Stimulated activated CD4-positive, alpha-beta T cell treated with anti-CD3 and anti-CD28 coated beads, Interleukin-2, amount 100 ng/mL, for 4 hours (primary cell): ENCODE results near the gene PTRH1.

Experiments used
- DNase-seq: peaks from one replicate; pipeline ENCODE4 v3.0.0-alpha.2; 2020; ENCODE audit warnings: low read depth

The PTRH1 gene

DNA sequence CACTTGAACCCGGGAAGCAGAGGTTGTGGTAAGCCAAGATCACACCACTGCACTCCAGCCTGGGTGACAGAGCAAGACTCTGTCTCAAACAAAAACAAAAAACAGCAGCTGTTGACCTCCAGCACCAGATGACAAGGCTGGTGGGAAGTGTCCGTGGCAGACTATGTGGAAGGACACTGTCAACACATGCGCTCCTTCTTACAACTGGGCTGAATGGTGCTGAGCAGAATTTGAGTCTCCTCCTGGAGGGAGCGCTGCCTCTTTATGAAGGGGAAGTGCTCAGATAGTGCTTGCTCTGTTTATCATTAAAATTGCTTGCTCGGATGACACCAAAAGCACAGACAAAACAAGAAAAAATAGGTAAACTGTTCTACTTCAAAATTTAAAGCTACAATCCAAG, 17.9 kb downstream of the PTRH1 start:
- DNase-seq = no peak

DNA sequence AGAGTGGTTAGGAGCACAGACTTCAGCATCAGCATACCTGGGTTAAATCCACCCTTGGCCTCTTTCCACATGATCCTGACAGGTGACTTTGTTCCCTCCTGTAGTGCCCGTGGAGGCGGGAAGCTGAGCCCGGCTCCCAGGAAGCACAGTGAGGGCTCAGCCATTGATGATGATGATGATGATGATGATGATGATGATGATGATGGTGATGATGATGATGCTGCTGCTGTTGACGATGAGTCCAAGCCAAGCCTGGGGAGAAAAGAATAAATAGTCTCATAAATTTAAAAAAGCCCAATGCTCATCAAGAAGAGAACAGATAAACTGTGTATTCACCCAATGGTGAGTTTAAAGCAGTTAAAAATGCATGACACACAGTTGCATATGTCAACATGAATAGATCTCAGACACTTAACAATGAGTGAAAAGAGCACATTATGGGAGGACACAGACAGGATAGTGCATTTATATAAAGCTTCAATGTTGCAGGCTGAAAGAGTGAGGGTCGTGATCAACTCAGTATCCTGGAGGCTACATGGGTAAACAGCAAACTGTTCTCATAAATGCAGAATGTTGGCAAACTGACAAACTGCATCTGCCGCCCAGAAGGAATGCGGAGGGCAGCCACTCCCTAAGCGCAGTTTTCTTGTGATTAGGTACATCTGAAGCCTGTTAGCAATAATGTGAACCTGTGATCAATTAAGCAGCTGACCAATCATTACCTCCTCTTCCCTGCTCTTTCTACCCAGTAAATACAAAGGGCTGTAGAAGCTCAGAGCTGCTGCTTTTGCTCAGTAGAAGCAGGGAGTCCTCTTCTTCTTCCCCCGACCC, 20.4 kb downstream of the PTRH1 start:
- DNase-seq = no peak

DNA sequence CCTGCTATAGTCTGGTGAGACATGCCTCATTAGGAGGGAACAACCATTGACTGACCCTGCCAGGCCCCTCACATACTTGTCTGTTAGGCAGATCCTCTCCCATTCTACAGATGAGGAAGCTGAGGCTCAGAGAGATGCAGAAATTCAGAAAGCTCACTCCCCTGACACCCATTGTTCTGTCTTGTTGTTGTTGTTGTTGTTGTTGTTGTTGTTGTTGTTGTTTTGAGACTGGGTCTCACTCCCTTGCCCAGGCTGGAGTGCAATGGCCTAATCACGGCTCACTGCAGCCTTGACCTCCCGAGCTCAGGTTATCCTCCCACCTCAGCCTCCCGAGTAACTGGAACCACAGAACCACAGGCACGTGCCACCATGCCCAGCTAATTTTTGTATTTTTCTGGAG, 21.8 kb downstream of the PTRH1 start:
- no peak for DNase-seq

DNA sequence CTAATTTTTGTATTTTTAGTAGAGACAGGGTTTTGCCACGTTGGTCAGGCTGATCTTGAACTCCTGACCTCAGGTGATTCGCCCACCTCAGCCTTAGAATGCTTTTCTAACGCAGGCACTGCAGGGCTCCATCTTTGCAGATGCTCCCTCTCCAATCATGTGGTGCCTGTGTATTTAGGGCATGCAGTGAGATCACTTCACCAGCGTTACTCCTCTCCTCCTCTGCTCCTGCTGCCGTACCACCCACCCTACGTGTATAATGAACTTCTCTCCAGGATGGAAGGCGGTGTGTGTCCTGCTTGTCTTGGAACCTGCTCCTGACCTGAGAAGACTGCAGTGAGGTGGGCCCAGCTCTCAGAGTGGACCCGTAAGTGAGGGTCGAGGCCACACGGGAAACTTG, 22.3 kb downstream of the PTRH1 start:
- no peak for DNase-seq

DNA sequence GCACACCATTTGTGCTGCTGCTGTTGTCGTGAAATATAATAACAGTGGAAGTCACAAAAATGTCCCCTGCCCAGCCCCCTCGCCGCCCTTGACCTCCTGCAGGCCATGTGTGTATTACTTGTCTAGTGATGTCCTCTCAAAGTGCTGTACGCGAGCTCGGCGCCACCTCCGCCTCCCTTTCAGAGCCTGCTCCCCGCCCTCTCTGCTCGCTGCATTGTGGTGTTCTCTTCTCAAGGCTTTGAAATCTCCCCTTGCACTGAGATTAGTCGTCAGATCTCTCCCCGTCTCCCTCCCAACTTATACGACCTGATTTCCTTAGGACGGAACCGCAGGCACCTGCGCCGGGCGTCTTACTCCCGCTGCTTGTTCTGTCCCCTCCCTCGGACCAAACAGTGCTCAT, 23.4 kb downstream of the PTRH1 start:
- DNase-seq = no peak

DNA sequence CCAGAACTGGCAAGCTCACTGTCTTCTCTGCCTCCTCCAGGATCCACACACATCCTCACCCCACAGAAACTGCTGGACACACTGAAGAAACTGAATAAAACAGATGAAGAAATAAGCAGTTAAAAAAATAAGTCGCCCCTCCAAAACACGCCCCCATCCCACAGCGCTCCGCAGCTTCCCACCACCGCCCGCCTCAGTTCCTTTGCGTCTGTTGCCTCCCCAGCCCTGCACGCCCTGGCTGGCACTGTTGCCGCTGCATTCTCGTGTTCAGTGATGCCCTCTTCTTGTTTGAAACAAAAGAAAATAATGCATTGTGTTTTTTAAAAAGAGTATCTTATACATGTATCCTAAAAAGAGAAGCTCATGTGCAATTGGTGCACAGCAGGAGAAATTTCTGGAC, 24.7 kb downstream of the PTRH1 start:
- DNase-seq = no peak

DNA sequence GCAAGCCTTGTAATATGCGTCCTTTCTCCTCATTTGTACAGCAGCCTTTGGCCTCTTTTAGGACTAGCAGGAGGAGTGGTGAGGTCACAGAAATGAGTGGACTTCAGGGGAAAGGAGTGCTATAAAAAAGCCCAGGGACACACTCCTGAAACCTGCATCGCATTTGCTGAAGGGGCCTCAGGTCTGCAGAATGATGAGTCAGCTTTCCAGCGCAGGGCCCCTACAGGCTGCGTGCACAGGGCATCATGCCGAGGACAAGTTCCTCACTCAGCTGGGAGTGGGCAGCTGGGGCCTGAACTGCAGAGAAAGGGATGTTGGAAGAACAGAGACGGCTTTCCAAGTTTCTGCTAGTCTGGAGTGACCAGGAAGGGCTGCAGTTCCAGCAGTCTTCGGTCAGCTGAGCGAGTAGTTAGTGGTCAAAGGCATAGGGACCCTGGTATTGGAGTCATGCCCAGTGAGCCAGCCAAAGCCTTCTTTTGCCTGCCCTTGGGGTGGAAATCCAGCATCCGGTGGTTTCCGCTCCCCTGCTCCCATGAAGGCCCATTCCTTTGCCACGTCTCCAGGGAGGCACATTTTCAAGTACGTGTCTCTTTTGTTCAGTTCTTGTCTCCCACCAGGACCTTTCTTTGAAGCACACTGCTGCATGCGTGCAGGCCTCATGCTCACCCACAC, 26.0 kb downstream of the PTRH1 start:
- DNase-seq = no peak

DNA sequence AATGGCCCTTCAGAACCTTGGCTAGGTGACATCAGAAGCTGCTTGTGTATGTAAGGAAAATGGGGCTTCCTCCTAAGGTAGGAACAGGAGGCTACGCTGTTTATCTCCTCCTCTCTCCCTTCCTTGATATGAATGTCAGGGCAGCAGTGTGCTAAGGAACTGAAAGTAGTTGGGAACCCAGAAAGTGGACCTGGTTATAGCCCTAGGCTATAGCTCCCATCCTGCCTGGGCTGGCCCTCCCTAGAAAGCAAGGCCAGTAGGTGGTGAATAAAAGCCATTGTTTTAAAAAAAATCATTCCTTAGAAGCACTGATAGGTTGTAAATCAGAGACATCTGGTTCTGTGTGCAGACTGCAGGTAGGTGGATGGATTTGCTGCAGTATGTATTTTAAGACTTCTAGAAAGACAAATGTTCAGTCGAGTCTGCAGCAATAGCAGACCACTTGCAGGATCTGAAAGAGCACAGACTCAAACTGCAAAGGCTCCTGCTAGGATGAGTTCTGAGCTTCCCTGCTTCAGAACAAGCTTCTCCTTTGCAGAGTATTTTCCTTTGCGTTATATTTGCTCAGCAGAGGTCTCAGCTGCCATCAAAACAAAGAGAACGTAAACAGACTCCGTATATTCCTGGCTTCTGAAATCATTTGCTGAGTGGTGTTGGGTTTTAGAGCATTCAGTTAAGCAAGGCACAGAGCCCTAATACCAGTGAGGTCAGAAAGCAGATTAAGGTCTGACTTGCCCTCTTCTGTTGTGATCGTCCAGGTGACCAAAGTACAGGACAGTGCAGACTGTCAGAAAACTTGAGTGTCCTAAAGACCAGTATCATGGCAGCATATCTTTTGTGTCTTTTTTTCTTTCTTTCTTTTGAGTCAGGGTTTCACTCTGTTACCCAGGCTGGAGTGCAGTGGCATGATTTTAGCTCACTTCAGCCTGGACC, 28.7 kb downstream of the PTRH1 start:
- no peak for DNase-seq

GRCh38 chr9:127684576-127684975, 30.9 kb downstream of the PTRH1 start:
- DNase-seq = no peak

DNA sequence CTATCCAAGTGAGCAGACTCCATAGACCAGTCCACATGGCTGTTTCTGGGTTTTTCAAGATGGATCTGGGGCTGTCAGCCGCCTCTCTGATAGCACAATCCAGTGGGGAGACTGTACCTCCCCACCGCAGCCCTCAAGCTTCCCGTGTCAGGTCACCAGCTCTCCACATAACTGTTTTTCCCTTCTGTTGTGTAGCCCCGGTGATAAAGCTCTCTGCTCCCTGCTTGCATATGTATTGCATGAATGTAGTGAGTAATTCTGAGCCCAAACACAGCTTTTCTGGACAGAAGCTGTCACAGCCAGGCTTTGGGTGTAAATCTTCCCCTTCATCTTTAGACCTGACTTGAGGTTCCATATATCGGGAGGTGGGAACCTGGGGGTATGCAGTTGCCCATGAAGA, 31.7 kb downstream of the PTRH1 start:
- no peak for DNase-seq

DNA sequence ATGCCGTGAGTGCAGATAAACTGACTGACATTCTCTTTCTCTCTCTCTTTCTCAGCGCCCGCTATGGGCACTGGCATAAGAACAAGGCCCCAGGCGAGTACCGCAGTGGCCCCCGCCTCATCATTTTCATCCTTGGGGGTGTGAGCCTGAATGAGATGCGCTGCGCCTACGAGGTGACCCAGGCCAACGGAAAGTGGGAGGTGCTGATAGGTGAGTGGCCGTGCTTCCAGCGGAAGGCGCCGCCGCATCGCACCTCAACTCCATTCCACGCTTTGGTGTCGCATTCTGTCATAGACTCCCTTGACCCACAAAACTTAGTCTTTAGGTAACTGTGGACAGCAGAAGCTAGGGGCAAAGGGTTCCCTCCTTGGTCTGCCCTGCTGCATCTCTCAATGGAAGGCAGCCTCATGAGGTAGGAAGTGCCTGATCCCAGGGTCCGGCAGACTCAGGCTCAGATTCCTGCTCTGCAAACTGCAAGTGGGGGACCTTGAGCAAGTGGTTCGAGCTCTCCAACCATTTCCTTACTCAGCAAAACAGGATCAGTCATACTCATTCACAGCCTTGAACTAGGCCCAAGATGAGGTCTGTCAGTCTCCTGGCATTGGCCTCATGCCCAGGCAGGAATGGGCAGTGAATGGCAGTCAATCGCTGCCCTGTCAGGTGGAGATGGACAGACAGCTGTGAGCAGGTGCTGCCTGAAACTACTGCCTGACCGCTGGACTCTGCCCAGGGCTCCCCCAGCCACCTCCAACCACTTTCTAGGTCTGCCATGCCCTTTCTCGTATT, 32.9 kb downstream of the PTRH1 start:
- DNase-seq = no peak

DNA sequence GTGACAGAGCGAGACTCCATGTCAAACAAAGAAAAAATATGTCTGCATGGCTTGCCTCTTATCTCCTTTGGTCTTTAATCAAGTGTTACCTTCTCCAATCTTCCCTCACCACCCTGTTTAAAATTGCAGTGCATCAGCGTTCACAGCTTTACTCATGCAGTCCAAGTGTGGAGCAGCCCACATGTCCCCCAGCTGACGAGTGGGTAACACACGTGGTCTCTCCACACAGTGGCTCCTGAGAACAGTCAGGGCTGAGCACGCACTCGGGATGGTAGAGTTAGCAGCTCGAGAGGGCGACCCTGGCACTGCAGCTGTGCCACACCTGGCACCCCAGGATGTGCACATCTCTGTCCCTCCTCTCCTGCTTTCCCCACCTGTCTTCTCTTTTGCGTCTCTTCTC, 34.6 kb downstream of the PTRH1 start:
- DNase-seq = no peak

- no peak for DNase-seq
These were observed 35.2 kb downstream of the PTRH1 start for GRCh38 chr9:127680226-127680625.

DNA sequence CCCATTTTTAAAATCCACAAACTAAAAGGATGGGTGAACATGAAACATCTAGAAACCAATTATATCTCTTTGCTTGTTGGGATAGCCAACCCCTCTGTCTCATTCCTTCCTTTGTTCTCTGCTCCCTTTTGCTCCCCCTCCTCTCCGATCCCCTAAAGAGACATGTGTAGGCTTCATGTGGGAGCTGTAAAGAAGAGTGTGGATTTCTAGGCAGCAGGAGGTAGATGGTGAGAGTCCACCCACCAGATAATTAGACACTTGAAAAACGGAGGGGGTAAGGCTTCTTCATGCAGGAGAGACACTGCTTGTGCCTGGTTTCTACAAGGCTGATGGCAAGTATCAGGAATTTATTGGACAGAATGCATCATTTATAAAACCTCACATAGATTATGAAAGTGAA, 36.0 kb downstream of the PTRH1 start:
- no peak for DNase-seq

- no peak for DNase-seq
These were observed 38.8 kb downstream of the PTRH1 start for GRCh38 chr9:127676638-127677037.

GRCh38 chr9:127673234-127673633, 42.2 kb downstream of the PTRH1 start:
- DNase-seq = no peak

GRCh38 chr9:127667906-127668305, 47.6 kb downstream of the PTRH1 start:
- DNase-seq = no peak

GRCh38 chr9:127667127-127667844, 48.2 kb downstream of the PTRH1 start:
- no peak for DNase-seq

- no peak for DNase-seq
These were observed 50.6 kb downstream of the PTRH1 start for GRCh38 chr9:127664678-127665507.

DNA sequence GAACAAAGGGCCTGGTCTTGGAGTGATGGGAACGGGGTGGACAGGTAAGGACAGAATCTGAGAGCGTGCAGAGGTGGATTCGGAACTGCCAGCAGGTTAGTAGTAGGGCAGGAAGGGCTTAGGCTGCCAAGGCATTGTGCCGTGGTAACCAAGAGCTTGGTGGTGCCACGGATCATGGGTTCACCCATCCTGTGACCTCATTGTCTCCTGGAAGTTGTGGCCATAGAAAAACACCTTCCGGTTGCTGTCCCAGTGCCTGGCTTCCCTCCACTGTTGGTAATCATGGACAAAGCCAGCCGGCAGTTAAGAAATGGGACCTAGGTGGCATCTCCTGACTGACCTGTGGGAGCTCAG, 51.2 kb downstream of the PTRH1 start:
- DNase-seq = no peak
